GM18907 (cell line): ENCODE data around the gene MYH1.
"Not testable (repeated sequence)": the region's sequence is repeated elsewhere in the genome, so short reads cannot be mapped to it uniquely, and the experiment has no call there.

ENCODE experiments used
- ATAC-seq: cut with Tn5 transposase; IDR thresholded peaks from one replicate; pipeline ENCODE4 v1.9.1; 2021; ENCODE audit warnings: mild to moderate bottlenecking, moderate library complexity; ENCODE audit not compliant: unreplicated experiment

MYH1 gene

DNA sequence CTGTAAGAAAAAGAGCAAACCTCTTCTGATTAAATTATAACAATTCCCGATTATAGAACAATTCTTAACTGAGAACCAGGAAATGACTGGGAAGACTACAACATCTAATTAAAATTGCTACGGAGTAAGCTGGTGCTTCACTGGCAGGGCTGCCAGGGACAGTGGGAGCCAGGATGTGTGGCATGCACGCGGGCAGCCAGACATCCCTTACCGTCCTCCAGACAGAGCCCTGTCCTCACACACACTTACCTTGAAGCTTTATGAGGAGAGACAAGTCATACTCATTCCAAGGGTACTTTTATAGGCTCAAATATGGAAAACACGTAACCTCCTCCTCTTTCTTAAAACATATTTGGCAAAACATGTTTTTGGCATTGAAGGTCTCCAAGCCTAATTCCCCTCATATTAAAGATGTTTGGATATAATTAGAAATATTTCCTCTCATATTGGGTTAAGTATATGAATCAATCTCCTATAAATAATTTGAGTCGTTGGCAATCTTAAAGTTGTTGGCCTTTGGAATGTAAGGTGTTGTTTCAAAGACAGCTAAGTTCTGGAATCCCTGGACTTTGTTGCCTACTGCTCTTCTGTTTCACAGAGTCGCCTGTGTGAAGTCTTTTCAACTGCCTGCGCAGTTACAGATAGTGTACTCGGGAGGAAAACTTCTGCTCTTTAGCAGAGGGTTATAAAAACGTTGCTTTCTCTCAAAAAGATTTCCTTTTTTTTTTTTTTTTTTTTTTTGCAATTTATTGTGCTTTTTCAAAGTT lies at the start of gene MYH1:
TSS of gene MYH1 (minus strand) at position 272 of the 767 bp plus-strand sequence. CDS start 1,900 bp downstream, outside the sequence.
- ATAC-seq = no peak

DNA sequence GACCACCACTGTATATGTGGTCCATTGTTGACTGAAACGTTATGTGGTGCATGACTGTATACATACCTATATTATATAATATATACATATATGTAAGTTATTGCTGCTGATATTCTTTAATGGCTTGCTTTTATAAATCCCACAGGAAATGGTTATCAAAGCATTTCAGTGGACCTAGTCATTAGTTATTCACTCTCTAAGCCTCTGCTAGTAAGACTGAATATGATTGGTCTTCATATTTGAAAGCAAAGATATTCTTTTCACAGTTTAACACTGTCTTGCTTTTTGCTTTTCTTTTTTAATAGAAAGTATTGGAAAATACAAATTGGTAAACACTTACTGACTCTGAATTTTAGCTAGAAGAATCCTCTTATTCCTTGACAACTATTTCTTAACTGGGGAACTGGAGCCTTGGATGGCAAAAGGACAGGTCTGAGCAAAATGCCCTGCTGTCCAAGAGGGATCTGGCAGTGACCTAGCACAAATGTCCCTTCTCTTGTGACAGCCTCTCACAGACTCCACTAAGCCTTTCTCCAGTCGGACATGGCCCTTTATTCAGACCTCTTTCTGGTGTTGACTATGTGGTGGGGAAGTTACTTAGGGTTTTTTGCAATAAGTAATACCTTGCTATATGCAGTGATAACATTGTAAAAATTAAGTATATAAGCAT lies 45.8 kb upstream of the MYH1 start:
- ATAC-seq = no peak

GRCh38 chr17:10558049-10558448 lies 39.7 kb upstream of the MYH1 start:
- no peak for ATAC-seq

GRCh38 chr17:10557422-10557821 lies 39.1 kb upstream of the MYH1 start:
- ATAC-seq = no peak

GRCh38 chr17:10556301-10557005 lies 38.1 kb upstream of the MYH1 start:
- ATAC-seq = no peak

DNA sequence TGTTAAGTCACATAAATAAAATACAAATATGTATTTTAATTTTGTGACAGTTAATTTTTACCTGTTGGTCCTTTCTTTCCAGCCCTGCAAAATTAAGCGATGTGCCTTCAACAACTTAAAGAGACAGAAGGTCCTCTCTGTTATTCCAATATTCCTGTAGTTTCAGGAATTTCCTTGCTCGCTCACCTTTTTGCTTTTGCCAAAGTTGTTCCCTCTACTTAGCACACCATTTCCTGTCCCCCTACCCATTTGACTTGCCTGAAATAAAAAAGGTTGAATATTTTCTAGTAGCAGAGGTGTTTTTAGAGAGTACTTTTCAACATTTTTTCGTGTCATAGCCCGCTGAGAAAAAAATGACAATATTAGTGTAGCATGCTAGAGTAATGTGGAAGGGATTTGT lies 31.7 kb upstream of the MYH1 start:
- no peak for ATAC-seq

DNA sequence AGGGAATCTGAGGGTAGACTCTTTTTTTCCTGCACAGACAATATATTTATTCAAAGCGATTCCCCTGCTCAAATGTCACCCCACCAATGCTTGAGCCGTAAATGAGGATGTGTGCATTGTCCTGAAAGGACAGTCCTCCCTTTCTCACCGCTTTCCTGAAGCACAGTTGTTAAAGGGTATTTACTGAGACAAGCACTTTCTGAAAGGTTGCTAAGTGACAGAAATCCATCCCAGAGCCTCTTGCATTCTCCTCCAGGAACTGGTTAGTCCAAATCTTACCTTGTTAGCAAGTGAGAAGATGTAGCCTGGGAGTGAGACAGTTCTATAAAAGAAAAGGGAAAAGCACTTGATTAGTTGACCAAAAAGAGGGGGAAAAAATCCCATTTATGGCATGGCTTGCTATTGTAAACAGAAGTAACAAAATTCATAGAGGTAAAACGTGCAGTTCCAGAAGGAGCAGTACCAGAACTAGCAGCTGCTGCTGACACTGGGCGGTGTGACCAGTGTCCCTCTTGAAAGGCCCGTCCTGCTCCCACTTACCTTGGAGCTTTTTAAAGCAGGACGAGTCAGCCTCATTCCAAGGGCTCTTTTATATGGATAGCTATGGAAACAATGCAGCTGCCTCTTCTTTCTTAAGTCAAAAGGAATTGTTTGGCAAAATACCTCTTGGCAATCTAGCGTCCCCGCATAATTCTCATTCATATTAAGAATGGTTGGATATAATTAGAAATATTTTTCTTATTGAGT lies 30.9 kb upstream of the MYH1 start, which contains the start of gene MYH2:
TSS of gene MYH2 (minus strand) at position 563 of the 747 bp plus-strand sequence. CDS start 1,738 bp downstream, outside the sequence.
- no peak for ATAC-seq

DNA sequence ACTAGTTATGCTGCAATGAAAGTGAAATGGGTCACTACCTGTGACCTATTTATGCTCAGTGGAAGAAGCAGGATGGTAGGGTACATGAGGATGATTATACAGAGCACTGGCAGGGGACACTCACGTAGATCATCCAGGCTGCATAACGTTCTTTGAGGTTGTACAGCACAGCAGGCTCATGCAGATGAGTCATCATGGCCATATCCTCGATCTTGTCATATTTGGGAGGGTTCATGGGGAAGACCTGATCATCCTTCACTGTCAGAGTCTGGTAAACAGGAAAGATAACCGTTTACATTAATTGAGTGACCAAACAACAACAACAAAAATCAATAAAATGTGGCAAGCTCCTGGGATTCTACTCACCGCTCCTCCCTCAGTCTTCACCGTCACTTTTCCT lies 29.0 kb upstream of the MYH1 start:
- ATAC-seq = no peak

DNA sequence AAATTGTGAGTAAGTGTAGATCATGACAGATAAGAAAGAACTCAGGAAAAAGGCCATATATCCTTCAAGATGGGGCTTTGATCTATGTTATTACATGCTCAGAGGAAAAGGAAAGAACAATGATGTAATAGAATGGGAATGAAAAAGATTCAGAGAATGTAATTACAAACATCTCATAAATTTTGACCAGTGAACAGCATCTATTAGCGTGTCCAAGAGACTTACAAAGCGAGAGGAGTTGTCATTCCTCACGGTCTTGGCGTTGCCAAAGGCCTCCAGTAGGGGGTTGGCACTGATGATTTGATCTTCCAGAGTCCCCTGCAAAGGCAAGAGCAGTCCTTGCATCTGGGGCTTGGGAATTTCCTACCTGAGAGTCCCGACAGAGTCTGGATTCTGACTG lies 25.1 kb upstream of the MYH1 start:
- not testable (repeated sequence) for ATAC-seq

DNA sequence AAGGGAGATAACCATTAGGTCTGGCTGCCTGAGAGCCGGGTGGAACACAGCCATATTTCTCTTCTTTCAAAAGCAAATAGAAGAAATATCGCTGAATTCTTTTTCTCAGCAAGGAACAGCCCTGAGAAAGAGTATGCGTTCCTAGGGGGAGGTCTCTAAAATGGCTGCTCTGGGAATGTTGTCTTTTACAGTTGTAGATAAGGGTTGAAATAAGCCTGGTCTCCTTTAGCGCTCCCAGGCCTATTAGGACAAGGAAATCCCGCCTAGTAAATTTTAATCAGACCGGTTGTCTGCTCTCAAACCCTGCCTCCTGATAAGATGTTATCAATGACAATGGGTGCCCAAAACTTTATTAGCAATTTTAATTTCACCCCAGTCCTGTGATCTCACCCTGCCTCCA lies 22.8 kb upstream of the MYH1 start:
- not testable (repeated sequence) for ATAC-seq

DNA sequence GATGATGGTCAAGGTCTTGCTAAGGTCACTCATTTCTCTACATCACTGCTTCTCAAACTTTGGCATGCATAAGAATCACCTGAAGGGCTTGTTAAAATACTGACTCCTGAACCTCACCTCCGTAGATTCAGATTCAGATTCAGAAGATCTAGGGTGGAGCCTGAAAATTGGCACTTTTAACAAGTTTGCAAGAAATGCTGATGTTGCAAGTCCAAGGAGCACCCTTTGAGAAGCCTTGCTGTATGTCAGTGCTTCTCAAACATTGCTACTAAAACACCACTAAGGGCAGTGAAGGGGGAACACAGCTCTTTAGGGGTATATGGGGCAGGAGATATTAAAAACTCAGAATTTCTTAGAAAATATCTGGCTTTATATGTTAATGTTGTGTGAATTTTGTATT lies 13.7 kb upstream of the MYH1 start:
- no peak for ATAC-seq

DNA sequence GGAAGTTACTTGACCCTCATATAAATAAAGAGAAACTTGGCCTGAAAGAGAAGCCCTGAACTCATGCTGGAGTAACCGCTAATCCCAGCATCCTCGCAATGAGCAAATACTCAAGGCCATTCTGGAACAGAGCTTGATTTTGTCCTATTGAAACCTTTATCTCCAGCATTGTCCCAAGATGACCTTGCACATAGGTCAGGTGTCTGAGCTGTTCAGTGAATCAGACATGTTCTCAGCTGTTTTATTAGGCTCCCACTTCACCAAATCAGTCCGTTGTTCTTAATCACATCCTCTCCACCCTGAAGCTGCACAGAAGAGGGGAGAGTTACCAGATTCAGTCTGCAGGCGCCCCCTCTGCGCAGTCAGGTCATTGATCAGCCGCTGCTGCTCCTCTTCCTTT lies 9.1 kb upstream of the MYH1 start:
- no peak for ATAC-seq

DNA sequence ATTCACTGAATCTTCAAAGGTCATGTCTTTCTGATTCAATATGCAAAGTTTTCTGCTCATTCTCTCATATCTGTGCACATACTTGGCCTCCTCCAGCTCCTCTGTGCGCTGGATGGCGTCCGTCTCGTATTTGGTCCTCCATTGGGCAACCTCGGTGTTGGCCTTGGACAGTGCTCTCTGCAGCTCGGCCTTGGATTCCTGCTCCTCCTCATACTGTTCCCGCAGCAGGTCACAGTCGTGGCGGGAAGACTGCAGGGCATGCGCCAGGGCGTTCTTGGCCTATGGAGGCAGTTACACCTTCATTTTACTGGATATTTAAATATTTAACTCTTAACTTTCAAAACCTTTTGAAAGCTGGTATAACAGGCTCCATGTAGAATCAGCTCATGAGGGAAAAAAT lies 8.2 kb upstream of the MYH1 start:
- ATAC-seq = no peak

- ATAC-seq = no peak
Measured at GRCh38 chr17:10523064-10523463, 4.7 kb upstream of the MYH1 start.

DNA sequence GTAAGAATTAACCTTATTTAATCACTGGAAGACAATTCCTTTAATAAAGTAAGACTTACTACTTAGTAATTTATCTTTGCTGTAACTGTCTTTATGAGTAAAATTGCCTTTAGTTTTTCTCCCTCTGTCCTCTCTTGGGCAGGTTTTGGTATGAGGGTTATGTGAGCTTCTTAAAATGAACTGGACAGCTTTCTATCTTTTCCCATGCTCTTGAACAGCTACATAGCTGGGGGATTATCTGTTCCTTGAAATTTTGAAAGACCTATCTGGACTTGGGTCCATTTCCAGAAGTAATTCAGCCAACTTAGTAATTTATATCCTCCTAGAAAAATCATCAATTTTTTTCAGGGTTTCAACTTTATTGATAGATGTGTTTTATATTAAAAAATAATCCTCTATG lies 3.6 kb upstream of the MYH1 start:
- ATAC-seq = no peak

DNA sequence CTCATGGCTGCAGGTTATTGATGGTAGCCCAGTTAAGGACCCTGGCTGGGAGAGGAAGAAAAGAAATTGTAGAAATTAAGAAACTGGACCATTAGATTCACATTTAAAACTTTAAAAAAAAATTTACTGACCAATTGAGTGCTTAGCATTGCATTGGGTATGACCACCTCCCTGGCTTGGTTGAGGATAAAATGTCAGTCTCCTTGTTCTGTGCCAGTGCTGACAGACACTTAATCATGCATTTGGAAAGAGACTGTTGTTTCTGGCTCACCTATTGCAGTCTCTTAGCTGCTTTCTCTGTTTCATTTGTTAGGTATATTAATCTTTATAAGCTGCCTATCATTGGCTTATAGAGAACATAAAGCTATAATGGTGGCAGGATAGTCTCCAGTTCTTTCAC lies 1.7 kb downstream of the MYH1 start:
- ATAC-seq = no peak

- ATAC-seq = no peak
Measured at GRCh38 chr17:10516065-10516464, 2.3 kb downstream of the MYH1 start.

DNA sequence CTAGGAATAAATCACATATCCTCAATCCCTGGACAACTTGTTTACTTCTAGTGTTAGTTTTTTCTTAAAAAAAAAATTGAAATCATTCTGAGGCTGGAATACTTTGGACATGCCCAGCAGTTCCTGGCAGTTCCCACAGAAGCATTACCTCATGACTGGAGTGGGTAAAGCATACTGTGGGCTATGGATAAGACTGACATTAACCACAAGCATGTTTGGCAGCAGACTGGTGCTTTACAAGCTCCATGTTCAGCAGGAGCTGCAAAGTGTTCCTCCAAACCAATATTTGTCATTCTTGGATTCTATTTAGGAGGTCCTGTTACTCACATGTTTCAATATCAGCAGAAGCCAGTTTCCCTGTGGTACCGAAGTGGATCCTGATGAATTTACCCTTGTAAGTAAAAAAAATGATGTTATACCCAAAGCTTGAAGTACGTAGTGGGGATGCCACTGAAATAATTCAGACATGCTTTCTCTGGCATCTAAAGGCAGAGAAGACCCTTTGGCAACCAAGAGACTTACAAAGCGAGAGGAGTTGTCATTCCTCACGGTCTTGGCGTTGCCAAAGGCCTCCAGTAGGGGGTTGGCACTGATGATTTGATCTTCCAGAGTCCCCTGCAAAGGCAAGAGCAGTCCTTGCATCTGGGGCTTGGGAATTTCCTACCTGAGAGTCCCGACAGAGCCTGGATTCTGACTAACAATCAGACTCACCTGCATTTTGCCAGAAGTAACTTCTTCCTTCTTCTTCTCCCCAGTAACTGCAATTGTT lies 4.9 kb downstream of the MYH1 start:
- ATAC-seq = no peak

- no peak for ATAC-seq
Measured at GRCh38 chr17:10512856-10513255, 5.5 kb downstream of the MYH1 start.

GRCh38 chr17:10499950-10500349 lies 18.4 kb downstream of the MYH1 start:
- ATAC-seq = no peak
